Fibroblast of skin of left biceps (primary cell): ENCODE measurements around the gene FHOD3.

ENCODE experiments used
- DNase-seq, 2 experiments: peaks; one replicate each; pipeline ENCODE4 v3.0.0-alpha.2; 2013; ENCODE audit warnings: low read depth in 2 of 2

Gene FHOD3

DNA sequence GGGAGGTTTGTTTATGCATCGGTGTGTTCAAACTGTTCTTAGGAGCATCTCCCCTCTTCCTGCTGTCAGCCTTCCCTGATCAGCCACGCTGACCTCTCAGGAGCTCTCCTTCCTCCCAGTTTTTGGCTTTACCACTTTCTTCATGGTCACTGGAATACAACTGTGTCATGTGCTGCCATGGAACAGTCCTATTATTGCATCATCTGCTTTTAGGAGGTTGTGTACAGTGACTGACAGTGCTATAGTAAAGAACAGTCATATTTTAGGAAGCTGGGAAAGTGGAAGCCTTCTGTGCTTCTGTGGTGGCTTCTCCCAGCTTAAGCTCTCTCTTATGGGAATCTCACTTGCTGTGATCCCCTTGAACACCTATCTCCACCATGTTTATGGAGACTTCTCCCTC, 365.8 kb downstream of the FHOD3 start:
- no peak for DNase-seq

DNA sequence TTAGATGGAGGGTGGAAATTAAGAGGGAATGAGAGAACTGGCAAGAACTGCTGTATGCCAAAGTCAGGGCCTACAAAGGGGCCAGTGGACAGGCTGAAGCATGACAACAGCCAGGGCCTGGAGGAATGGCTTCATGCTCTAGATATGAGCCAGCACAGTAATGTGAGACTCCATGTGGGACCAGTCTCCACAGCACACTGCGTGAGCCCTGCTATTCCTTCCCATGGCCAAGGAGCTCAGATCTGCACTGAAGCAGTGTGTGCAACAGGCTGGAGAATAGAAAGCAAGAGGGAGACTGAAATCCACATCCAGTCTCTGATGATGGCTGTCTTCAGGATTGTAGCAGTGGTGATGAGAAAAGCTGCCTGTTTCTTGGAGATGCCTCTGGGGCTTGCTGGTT, 368.4 kb downstream of the FHOD3 start:
- DNase-seq: no peak

DNA sequence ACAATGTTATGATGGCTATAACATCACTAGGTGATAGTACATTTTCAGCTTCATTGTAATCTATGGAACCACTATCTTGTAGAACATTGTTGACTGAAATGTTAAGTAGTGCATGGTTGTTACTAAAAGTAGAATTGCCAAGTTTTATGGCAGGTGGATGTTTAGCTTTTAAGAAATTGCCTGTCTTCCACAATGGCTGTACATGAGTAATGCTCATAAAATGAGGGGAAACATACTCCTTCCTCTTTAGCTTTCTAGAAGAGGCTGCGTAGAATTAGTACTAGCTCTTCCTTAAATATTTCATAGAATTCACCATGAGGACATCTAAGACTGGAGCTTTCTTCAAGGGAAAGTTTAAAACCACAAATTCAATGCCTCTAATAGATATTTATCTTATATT, 370.3 kb downstream of the FHOD3 start:
- no peak for DNase-seq

DNA sequence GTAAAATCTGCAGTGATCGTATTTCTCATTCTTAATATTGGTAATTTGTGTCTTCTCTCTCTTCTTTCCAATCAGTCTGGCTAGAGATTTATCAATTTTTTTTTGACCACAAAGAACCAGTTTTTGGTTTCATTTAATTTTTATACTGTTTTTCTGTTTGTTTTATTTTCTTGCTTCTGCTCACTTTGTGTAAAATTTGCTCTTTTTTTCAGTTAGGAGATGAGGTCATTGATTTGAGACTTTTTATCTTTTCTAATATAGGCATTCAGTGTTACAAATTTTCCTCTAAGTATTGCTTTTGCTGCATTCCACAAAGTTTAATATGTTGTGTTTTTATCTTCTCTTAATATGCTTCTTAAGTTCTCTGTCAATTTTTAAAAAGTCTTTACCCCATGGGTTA, 370.8 kb downstream of the FHOD3 start:
- DNase-seq: no peak

DNA sequence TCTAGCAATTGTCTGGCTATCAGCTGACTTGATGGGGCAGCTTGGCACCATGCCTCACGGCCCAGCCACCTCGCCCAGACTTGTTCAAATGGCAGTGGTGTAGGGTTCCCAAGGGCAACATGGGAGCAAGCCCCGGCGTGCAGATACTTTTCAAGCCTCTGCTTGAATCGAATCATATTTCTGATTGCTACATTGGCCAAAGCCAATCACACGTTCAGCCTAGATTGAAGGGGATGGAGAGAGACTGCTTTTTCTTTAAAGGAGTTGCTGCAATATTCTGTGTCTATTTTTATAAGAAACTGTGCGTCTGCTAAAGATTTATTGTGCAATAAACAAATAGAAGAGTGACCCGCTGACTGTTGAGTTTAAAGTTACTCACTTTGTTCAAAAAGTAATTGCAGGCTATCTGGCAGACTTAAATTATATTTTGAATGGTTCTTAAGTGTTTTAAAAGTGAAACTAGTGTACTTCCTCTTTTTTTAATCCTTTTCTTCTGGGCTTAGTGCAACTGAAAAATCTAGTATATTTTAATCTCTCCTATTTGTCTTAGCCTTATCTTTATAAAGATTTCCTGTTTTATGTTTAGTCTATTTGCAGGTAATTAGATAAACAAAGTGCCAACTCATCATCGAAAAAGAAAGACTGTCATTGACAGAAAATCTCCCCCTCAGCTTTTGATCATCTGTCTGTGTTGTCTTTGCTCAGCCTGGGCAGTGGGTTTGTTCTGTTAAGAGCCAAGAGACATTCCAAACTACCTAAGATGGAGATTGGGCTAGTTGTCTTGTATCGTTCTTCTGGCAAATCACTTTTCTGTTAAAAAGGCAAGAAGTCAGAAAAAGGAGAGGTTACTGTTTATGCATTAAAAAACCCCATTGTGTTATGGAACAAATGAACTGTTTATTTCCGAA, 375.2 kb downstream of the FHOD3 start:
- DNase-seq: no peak

DNA sequence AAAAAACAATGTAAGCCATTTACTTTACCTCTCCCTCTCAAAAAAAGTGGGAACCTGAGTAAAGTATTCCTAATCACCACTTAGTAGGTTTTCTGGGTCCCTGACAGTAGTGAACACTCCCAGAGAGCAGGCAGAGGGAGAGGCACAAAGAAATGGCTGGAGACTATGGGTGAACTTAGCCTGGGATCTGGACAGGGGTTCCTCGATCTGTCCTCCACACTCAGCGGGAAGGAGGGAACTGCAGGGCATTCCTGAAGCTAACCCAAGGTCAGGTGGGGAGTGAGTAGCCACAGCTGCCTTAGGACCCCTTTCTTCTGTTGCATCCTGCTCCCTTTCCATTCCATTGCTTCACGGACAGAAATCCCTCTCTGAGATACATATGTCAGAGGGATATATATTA, 375.9 kb downstream of the FHOD3 start:
- DNase-seq: no peak

DNA sequence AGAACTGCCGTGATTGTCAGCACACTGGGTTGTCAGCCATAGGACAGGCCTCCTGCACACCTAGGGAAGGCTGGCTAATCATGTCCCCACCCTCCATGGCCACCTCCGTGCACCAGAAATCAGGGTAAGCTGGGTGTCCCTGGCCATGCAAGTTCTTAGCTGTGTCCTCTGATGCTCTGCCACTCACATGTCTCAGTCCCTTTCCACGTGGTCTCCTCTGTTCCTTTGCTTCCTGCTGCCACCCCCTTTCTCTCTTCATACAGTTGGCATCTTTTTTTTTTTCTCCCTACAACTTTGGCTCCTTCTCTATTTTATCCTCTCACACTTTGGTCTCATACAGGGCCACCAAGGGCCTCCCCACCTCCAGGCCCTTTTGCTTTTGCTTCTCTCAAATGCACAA, 377.6 kb downstream of the FHOD3 start:
- no peak for DNase-seq

DNA sequence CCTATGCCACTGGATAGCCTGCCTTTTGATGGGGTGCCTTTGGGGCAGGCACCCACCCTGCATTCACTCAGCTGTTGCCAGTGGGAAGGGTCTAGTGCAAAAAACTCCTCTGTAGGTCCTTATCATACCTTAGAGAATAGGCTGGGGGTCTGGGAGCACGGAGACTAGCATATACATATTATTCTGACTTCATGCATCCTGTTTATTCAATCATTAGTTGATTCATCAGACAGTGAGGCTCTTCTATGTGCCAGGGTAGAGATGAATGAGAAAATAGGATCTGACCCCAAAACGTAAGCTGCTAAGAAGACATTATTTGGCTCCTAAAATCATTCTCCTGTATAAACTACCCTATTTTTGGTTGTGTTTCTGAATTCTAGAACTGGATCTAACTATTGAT, 378.0 kb downstream of the FHOD3 start:
- no peak for DNase-seq

DNA sequence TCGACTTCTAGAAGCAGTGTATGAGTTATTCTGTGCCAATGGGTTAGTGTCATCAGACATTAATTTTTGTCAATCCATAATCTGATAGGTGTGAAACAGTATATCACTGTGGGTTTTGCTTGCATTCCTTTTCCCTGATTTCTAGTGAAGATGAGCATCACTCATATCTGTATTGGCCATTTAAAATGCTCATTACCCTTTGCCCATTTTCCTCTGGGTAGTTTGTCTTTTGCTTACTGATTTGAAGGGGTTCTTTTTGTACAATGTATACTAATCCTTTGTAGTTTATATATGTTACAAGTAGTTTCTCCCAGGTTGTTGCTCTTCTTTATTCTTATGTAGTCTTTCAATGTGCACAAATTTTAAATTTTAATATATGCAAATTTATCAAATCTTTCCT, 379.1 kb downstream of the FHOD3 start:
- no peak for DNase-seq

DNA sequence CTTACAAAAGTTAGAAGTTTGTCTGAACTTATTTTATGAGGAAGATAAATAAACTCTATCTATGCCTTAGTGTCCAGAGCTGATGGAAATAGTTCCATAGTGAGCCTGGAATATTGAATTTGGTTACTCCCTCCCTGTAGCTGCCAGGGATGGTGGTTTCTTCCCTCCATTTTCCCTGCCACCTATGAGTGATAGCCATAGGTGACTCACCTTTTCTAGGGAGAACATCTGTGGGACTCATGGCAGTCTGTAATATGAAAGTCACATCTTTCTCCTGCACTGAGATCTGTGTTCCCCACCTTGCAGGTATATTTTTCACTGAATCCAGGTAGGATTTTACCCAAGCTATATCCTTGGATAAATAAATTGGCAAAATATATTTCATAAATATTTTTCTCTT, 382.5 kb downstream of the FHOD3 start:
- DNase-seq: no peak

DNA sequence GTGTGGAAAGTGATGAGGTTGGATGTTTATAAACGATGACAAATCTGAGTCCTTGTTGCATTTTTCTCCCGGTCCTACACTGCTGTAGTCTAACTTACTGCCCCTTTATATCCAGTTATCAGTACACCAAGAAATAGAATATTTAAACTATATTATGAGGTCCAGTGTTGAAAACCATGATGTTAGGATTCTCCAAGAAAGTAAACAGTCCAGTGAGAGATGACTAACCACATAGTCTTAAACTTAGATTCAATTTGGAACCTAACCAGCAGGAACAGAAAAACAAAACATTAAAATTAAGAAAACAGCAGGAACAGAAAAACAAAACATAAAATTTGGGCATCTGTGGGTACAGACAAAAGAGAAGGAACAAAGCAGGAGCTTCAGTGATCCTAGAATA, 388.1 kb downstream of the FHOD3 start:
- no peak for DNase-seq

DNA sequence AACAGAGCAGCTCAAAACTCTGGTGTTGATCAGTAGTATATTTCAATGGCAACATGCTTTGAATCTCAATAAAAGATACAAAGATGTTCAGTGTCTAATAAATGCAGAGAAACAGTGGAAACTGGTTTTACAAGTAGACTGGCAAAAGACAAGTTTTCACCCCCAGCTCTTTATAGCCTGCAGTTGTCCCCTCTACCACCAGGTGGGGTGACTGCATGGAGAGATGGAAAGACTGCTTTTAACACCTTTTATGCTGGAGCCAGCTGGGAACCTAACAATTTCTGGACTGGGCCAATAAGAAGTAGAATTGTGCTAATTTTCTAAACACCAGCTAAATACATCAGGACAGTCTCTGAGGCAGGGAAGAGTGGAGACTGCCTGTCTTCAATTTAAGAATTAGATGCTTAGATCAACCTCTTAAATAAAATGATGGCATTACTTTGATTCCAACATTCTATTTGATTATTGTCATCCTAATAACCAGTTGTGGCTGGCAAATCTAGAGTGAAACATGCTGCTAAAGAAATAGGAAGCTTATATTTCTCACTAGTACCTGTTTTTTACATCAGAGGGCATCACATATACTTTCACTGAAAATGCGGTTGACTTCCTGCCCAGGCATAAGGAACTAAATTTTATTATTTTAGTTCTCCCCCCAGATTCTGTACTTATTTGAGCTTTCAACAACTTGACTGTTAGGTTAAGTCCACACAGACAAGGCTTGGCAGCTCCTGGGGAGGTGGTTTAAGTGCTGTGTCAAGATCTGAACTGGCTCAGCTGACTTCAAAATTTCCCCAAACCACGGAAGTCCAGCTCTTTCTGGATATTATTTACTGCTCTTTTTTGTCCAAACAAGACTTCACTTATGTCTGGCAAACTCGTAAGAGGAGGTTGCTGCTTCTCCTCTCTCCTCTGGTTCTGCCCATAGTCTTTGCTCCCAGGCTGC, 390.8 kb downstream of the FHOD3 start:
- no peak for DNase-seq

DNA sequence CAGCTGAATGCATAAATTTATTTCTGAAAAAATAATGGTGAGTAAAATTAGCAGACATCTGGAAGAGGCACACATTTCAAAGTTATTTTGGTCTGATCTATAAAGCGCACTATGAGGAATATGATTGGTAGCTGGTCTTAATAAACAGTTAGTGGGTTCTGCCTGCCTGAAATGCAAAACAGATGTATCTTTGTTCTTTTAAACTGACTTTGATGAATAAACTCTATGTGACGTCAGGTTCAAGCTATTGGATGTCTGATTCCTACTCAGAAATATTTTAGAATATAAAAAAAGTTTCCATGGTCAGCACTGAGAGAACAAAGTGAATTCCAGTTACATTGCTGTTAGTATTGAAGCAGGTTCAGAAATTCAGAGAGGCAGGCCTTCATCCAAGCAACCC, 394.9 kb downstream of the FHOD3 start:
- peak; percentile 86 to 88 for DNase-seq

DNA sequence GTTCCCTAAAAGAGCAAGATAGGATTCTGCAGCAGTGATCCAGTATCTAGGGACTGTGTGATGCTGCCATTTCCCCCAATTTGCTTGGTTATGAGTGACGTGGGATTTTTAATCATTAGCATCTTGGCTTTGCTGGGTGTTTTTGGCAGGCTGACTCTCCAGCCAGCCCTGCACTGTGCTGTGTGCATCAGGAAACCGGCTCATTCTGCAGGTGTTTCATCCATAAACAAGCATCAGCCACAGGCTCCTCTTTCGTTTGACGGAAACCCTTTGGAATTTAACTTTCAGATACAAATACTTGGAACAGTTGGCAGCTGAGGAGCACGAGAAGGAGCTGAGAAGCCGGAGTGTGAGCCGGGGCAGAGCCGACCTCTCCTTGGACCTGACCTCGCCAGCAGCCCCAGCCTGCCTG, 395.4 kb downstream of the FHOD3 start:
- no peak for DNase-seq

DNA sequence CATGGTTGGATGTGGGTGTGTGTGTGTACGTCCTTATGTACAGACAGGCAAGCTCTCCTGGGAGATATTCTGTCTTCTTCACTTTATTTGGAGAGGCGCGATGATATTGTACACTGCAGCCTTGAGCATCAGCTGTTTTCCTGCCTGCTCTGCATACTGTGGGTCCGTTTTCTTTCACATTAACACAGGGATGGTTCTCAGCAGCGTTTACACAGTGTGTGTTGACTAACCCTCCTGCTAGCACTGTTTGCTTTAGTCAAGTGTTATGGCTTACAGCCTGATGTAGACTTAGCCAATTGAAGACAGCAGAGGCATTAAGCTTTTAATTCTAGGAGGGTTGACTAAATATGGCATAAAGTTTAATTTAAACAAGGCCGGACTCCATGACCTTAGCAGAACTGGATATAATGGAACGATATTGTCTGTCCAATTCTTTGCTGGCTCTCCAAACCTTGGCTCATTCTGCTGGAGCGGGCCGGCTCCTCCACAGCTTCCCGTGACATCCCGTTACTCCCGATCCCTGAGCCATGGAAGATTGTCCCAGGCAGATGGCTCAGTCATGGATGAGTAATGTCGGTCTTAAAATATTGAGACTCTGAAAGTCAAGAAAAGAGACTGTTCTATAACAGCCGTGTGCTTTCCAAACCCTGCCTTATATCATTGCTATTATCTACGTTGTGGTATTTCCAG, 396.6 kb downstream of the FHOD3 start:
- no peak for DNase-seq

DNA sequence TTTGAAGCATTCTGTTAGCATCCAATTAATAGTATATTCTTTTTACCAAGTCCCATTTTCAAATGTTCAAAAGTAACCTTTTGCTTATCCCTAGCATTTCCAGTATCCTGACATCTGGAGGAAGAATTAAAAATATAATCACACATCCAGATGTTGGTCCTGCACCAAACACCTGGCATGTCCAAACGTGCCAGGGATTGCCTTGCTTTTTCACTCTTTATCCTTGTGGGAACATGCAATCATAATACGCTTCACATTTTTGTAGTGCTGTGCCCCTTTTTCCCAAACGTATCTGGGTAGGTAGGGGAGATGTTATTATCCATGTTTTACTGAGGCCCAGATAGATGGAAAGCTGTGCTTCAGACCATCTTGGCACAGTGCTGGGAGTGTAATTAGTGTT, 398.3 kb downstream of the FHOD3 start:
- no peak for DNase-seq

DNA sequence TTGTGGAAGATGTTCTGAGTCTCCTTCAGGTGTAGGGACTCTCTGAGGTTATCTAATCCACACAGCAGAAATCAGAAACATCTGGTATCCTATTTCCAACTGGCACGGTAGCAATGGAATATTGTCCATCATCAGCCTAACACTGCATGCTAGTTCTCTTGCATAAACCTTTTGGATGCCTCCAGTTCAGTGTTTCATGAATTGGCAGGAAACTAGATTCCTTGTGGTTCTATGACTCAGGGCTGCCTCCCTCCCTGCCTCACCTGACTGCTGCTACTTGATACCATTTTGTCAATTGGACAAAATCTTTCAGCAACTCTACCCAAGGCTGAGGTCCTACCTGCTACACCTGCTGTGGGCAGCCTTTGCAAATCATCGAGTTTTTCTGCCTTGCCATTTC, 400.4 kb downstream of the FHOD3 start:
- peak; percentile 71 to 72 for DNase-seq

DNA sequence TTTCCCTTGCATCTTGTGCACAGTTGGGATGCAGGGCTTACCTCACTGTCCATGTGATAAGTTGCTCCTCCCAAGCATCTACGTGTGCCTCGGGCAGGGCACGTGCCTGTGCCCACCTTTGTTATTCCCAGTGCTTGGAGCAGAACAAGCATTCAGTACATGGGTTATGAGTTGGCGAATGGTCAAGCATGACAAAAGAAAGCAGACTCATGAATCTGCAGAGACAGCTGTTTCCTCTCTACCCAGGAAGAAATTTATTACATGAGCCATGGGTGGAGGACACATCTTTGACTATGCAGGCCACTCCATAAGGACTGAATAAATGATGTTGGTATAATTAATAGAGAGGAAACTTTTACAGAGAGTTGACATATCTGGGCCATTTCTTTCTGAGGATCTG, 403.4 kb downstream of the FHOD3 start:
- DNase-seq: no peak

DNA sequence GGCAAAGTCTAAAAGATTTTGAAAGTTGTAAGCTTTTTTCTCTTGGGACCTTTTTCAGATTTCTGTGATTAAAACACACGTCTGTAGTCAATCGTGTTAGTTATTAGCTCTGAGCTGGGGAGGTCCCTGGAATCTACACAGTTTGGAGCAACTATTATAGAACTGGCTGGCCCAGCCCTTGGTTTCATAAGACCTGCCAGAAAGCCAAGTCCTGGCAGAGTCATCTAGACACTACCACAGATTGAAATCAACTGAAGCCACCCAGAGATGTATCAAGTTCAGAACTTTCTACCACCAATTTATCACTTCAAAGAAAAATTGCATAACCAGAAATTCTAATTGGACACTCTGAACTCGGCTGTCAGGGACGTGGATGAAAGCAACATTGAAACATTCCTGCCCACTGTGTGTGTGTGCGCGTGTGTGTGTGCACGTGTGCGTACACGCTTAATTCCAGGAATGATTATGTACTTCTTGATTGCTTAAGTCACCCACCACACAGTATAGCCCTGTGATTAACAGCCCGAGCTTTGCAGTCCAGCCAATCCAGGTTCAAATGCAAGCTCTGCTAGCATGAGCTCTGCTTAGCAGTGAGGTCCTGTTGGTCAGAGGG, 405.0 kb downstream of the FHOD3 start:
- DNase-seq: no peak

DNA sequence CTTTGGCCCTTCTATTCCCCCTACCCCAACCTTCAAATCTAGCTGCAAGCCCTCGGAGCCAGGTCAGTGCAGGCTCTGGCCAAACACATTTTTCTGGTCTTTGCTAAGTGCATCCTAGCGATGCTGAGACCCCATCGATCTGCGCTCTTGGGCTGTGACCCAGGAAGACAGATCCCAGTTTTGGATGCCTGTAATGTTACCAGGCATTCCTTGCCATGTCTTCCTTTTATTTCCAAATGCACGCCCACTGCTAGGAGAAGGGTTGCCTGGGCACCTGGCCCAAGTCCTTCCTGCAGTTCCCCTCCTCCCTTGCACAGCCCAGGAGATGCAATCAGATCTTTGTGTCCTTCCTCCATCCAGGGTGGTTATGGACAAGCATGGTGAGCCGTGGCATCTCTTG, 406.6 kb downstream of the FHOD3 start:
- DNase-seq: no peak

DNA sequence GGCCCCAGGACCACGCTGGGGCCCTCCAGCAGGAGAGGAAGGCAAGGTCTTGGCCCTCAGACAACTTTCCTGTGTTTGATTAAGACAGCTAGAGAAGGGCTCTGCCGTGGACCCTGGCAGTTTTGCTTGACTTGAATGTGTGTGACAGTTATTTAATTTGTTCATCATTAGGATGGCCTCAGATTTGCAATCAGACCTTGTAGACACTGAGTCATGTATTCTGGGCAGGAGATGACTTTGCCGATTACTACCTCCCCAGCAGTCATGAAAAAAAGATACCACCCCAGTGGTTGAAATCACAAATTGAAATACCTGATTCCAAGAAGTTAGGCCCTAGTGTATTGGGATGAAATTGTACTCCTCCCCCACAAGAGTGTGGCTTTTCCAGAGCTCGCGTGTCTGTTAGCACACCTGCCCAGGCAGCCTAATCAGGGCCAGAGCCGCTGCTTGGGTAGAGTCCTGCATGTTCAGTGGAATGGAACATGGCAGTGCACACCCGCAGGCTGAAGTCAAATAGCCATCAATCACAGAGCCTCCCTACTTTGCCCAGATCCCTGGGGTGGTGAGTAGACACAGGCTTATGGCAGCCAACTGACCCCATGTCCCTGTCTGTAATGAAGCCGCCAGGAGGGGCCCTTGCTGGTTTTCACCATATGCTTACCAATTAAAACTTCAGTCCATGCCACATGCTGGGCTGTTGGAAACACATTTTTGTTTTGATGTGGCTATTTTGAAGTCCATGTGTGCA, 408.8 kb downstream of the FHOD3 start:
- DNase-seq: no peak
